HG03108 (cell line): ENCODE results near the gene TXNDC16.

Source experiments
- ATAC-seq: cut with Tn5 transposase; IDR thresholded peaks from one replicate; pipeline ENCODE4 v1.9.1; 2021; ENCODE audit warnings: moderate library complexity; ENCODE audit not compliant: unreplicated experiment

The TXNDC16 gene

DNA sequence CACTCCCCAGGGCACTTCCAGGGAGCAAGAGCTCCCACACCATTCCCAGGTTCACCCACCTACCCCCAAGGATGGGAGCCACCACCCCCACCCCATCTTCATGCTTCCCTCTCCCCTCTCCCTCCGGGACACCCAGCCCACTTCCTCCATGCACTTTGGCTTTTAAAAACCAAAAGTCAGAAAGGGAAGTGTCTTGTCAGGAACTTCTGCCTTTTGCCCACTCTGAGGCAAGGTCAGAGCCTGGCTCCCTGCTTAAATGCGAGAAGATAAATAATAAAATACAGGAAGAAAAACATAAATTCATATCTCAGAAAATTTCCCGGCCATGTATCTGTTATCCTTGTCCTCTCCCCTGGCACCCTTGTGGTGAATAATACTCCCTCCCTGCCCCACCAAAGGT, 156.6 kb downstream of the TXNDC16 start:
- no peak for ATAC-seq

DNA sequence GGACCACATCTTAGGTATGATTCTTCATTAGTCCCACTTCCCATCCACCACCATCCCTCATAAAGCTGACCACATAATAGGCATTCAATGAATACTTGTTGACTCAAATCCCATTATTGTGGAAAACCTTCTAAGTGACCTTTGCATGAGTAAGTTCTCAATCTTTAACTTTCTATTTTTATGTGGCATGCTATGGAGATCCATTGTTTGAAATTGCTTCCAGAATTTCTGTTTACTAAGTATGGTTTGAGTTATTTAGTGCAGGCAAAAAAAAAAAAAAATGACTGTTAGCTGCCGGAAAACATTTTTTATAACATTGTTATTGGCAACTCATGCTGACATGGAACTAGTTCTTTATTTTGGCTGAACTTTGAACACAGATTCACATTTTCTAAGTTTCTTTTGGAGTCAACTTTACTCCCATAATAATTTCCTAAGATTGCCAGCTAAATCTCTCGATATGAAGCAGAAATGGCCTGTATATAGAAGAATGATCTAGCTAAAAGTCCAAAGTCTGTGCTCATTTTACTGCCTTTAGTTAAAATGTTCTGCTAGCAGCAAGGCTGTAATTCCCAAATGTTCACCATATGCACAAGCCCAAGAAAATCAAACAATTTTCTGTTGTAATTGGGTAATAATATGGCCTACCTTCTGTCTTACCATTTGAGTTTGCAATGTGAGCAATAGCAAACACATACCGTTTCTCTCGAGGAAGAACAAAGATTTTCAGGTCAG, 160.3 kb downstream of the TXNDC16 start:
- ATAC-seq: no peak
